ENCODE measurements around the gene GGA3. TPM values are rescaled to one million over a fixed set of nuclear protein-coding genes. Genes with fewer than 3 reads are reported as not detected.

Gene GGA3
- total RNA-seq, 1 experiment from 2014 or later, result 37.5 TPM

DNA sequence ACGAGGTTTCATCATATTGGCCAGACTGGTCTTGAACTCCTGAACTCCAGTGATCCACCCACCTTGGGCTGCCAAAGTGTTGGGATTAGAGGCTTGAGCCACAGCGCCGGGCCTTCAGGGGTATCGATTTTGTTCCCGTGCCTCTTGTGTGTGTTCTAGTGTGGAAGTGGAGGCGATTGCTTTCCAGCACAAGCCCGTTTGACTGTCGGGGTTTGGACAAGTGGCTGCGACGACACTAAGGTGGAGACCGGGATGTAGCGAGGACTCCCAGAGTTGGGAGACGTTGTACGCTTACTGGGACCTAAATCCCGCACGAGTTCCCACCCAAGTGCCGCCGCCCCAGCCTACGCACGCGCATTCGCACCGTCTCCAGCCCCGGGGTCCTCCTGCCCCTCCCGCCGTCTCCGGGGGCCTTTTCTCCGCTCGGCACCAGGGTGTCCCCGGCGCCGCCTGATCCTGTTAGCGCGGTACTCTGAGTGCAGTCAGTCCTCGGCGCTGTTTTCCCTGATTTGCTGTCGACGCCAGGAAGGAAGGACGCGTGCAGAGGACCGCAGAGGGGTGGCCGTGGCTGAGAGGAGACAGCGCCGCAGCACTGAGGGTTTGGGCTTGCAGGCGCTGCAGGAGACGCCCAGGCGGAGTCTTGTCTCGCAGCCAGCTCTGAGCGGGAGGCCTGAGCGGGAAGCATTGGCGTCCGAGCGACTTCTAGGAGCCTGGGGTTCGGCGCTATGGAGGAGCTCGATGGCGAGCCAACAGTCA, 56.2 kb downstream of the GGA3 start, which contains the start of gene NUP85:
NUP85 (plus strand) TSS at position 643 of the 756 bp plus-strand sequence; CDS start at position 726, 83 bp downstream.
- H4K20me1 ChIP-seq (ENCODE audit: insufficient read depth), result no peaks in the 10 kb centered on the region; the same call in 1 of the 2 replicates
- H3F3A ChIP-seq (ENCODE audit: insufficient read depth, low read depth), result peaks cover 29% of the 10 kb centered on the region
- peak within 1 kb of the TSS; percentile 97 for H2AFZ ChIP-seq
- peak; percentile 90 to 96 for DNase-seq
- BruUV-seq (replicated peaks), result no TSS peak
- no peaks in the 10 kb centered on the region for H3K9me2 ChIP-seq (ENCODE audit: insufficient read depth)
- H3K4me2 ChIP-seq, result peak within 1 kb of the TSS; percentile 99
- H3K4me3 ChIP-seq, result peak within 1 kb of the TSS; percentile 93
- peaks cover 14% of the 10 kb centered on the region for H3K4me1 ChIP-seq (replicated peaks; ENCODE audit: insufficient read depth)
- H3K36me3 ChIP-seq (ENCODE audit: low read depth), result peaks cover 12% of the 10 kb centered on the region
- peaks cover 51% of the 10 kb centered on the region for H3K79me2 ChIP-seq (ENCODE audit: low read depth)
- no peaks in the 10 kb centered on the region for H3K9me3 ChIP-seq (ENCODE audit: insufficient read depth, low read depth)
- intact Hi-C loops (cut with micrococcal nuclease; ENCODE audit: unreplicated experiment), result loop anchor here (10.0 kb wide), 1 partner anchor 170 kb away; no protein-coding TSS in a partner anchor
- POLR2A ChIA-PET (ENCODE audit: unreplicated experiment), result interaction anchor here (0.6 to 0.7 kb wide), 3 partner anchors 46 to 575 kb away, joined by 3 to 10 read pairs (median 4); no protein-coding TSS in a partner anchor
- H3K27ac ChIP-seq, result peak within 1 kb of the TSS; percentile 92
- TF ChIP-seq, protein P1, sequence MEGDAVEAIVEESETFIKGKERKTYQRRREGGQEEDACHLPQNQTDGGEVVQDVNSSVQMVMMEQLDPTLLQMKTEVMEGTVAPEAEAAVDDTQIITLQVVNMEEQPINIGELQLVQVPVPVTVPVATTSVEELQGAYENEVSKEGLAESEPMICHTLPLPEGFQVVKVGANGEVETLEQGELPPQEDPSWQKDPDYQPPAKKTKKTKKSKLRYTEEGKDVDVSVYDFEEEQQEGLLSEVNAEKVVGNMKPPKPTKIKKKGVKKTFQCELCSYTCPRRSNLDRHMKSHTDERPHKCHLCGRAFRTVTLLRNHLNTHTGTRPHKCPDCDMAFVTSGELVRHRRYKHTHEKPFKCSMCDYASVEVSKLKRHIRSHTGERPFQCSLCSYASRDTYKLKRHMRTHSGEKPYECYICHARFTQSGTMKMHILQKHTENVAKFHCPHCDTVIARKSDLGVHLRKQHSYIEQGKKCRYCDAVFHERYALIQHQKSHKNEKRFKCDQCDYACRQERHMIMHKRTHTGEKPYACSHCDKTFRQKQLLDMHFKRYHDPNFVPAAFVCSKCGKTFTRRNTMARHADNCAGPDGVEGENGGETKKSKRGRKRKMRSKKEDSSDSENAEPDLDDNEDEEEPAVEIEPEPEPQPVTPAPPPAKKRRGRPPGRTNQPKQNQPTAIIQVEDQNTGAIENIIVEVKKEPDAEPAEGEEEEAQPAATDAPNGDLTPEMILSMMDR (conservative IDR thresholded peaks at IDR 0.05), result no peak
- no peak for TF ChIP-seq EZH2 (IDR thresholded peaks at IDR 0.05; ENCODE audit: low read depth)
- CTCF ChIA-PET, result interaction anchor here (0.6 to 1.3 kb wide), 5 partner anchors 65 to 248 kb away, joined by 3 to 9 read pairs (median 4); partner anchors contain the start of gene MIF4GD
- H3K27me3 ChIP-seq (ENCODE audit: insufficient read depth, low read depth), result no peaks in the 10 kb centered on the region

DNA sequence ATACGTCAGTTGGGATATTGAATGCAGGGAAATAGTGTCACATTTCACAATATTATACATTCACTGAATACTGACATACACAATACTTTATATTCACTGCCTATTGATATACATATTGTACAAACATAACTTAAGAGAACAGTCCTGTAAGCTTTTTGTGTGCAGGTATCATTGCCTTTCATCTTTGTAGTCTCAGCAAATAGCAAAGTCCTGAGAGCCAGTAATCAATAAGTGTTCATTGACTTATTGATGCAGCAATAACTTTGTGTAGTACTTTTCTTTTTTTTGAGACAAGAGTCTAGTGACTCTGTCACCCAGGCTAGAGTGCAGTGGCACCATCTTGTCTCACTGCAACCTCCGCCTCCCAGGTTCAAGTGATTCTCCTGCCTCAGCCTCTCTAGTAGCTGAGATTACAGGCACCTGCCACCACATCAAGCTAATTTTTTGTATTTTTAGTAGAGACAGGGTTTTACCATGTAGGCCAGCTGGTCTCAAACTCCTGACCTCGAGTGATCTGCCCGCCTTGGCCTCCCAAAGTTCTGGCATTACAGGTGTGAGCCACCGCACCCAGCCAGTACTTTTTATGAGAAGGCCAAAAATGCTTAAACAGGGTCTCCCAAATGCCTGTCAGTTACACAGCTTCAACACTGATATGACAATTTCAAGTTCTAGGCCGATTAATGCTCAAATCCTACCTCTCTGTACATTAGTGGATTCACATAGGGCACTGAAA, 61.4 kb downstream of the GGA3 start:
- no TSS peak for BruUV-seq (replicated peaks)
- Histone ChIP-seq H3K27me3 (ENCODE audit: insufficient read depth, low read depth) (no peaks in the 10 kb centered on the region), H3K36me3 (ENCODE audit: low read depth) (no peaks in the 10 kb centered on the region), H3K79me2 (ENCODE audit: low read depth) (0 out of 2 replicates have a peak, but pooled peaks cover 3% of the 10 kb centered on the region), H3K9me3 (ENCODE audit: insufficient read depth, low read depth) (no peaks in the 10 kb centered on the region), H3F3A (ENCODE audit: insufficient read depth, low read depth) (peaks cover 53% of the 10 kb centered on the region), H3K27ac (peak overlapping the region; percentile 58; the same call in 1 of the 2 replicates), H3K9me2 (ENCODE audit: insufficient read depth) (no peaks in the 10 kb centered on the region), H2AFZ (no peak overlapping the region), H3K4me1 (replicated peaks; ENCODE audit: insufficient read depth) (peaks cover 8% of the 10 kb centered on the region), H3K4me3 (no peak overlapping the region), H3K4me2 (no peak overlapping the region), H4K20me1 (ENCODE audit: insufficient read depth) (no peaks in the 10 kb centered on the region)
- POLR2A ChIA-PET (ENCODE audit: unreplicated experiment), result interaction anchor here (0.7 kb wide), 1 partner anchor 132 kb away, joined by 9 read pairs; no protein-coding TSS in a partner anchor
- TF ChIP-seq, protein P1 (conservative IDR thresholded peaks at IDR 0.05), result no peak
- no peak for TF ChIP-seq EZH2 (IDR thresholded peaks at IDR 0.05; ENCODE audit: low read depth)
- DNase-seq, result no peak
- CTCF ChIA-PET, result interaction anchor here (0.5 to 0.7 kb wide), 3 partner anchors 44 to 130 kb away, joined by 3 to 11 read pairs (median 6); no protein-coding TSS in a partner anchor
- intact Hi-C loops (cut with micrococcal nuclease; ENCODE audit: unreplicated experiment), result loop anchor here (10.0 kb wide), 1 partner anchor 165 kb away; no protein-coding TSS in a partner anchor

DNA sequence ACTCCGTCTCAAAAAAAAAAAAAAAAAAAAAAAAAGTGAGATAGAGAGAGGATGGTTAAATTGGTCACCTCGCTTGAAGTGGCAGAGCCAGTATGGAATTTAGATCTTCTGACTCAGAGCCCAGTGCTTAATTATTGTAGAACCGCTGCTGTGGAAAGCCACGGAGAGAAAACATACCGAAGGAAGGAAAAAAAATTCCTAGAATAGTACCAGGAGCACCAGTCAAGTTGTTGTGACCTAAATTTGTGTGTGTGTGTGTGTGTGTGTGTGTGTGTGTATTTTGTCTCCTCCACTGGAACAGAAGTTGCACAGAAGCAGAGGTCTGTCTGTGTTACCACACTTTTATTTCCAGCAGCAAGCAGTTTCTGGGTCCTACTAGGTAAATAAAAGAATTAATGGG, 66.5 kb downstream of the GGA3 start:
- H3K79me2 ChIP-seq (ENCODE audit: low read depth), result no peaks in the 10 kb centered on the region
- no TSS peak for BruUV-seq (replicated peaks)
- H2AFZ ChIP-seq, result no peak overlapping the region
- no peaks in the 10 kb centered on the region for H3K9me2 ChIP-seq (ENCODE audit: insufficient read depth)
- no peaks in the 10 kb centered on the region for H3K36me3 ChIP-seq (ENCODE audit: low read depth)
- H3F3A ChIP-seq (ENCODE audit: insufficient read depth, low read depth), result peaks cover 30% of the 10 kb centered on the region
- no peaks in the 10 kb centered on the region for H4K20me1 ChIP-seq (ENCODE audit: insufficient read depth)
- H3K4me2 ChIP-seq, result peak overlapping the region; percentile 69
- DNase-seq, result peak; percentile 23 to 88
- POLR2A ChIA-PET (ENCODE audit: unreplicated experiment), result no interaction called here
- CTCF ChIA-PET, result no interaction called here
- peaks cover 5% of the 10 kb centered on the region for H3K4me1 ChIP-seq (replicated peaks; ENCODE audit: insufficient read depth)
- no peak overlapping the region; the same call in 1 of the 2 replicates for H3K4me3 ChIP-seq
- intact Hi-C loops (cut with micrococcal nuclease; ENCODE audit: unreplicated experiment), result no loop called here
- H3K27me3 ChIP-seq (ENCODE audit: insufficient read depth, low read depth), result no peaks in the 10 kb centered on the region
- H3K27ac ChIP-seq, result peak overlapping the region; percentile 46
- no peaks in the 10 kb centered on the region for H3K9me3 ChIP-seq (ENCODE audit: insufficient read depth, low read depth)
- no peak for TF ChIP-seq EZH2 (IDR thresholded peaks at IDR 0.05; ENCODE audit: low read depth)
- TF ChIP-seq, protein P1 (conservative IDR thresholded peaks at IDR 0.05), result no peak
